C4-2B (cell line): ENCODE data around the gene SLC25A48.

Experiments used
- ZFX ChIP-seq: fragments of 450-650 bp; IDR thresholded peaks from 2 replicates; pipeline ENCODE4 v1.6.1; 2017
- TF ChIP-seq, protein P1 (sequence below): fragments of 450-650 bp; conservative IDR thresholded peaks from 2 replicates; pipeline ENCODE4 v1.5.1; 2017; ENCODE audit warnings: mild to moderate bottlenecking

GRCh38 chr5:135857630-135858311 is 23.3 kb downstream of the SLC25A48 start:
- TF ChIP-seq, protein P1, sequence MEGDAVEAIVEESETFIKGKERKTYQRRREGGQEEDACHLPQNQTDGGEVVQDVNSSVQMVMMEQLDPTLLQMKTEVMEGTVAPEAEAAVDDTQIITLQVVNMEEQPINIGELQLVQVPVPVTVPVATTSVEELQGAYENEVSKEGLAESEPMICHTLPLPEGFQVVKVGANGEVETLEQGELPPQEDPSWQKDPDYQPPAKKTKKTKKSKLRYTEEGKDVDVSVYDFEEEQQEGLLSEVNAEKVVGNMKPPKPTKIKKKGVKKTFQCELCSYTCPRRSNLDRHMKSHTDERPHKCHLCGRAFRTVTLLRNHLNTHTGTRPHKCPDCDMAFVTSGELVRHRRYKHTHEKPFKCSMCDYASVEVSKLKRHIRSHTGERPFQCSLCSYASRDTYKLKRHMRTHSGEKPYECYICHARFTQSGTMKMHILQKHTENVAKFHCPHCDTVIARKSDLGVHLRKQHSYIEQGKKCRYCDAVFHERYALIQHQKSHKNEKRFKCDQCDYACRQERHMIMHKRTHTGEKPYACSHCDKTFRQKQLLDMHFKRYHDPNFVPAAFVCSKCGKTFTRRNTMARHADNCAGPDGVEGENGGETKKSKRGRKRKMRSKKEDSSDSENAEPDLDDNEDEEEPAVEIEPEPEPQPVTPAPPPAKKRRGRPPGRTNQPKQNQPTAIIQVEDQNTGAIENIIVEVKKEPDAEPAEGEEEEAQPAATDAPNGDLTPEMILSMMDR, result no peak
- no peak for TF ChIP-seq ZFX
